ENCODE measurements around the gene LST1.

LST1 gene

GRCh38 chr6:31560697-31561058 is 25.4 kb upstream of the LST1 start:
- no peak for DNase-seq

GRCh38 chr6:31567531-31568370 is 18.3 kb upstream of the LST1 start:
- DNase-seq: no peak

GRCh38 chr6:31568537-31568961 is 17.5 kb upstream of the LST1 start:
- peak; percentile 90 for DNase-seq

GRCh38 chr6:31569861-31570536 is 16.1 kb upstream of the LST1 start:
- no peak for DNase-seq

GRCh38 chr6:31572041-31572911 is 13.8 kb upstream of the LST1 start, which contains the start of gene LTA:
Gene LTA, plus strand, starts transcription at chr6:31572289. Its CDS starts 454 bp downstream, at chr6:31572743.
- DNase-seq: no peak

- no peak for DNase-seq
Measured at GRCh38 chr6:31573239-31574105, 12.6 kb upstream of the LST1 start.

GRCh38 chr6:31574106-31575061 is 11.7 kb upstream of the LST1 start:
- no peak for DNase-seq

GRCh38 chr6:31575335-31575901 is 10.7 kb upstream of the LST1 start, which contains the start of gene TNF:
Gene TNF, plus strand, starts transcription at chr6:31575565. Its CDS starts 177 bp downstream, at chr6:31575742.
- DNase-seq: peak; percentile 92

- DNase-seq: no peak
Measured at GRCh38 chr6:31575952-31576685, 10.0 kb upstream of the LST1 start.

GRCh38 chr6:31576897-31577578 is 9.0 kb upstream of the LST1 start:
- DNase-seq: no peak

- DNase-seq: no peak
Measured at GRCh38 chr6:31577579-31577966, 8.5 kb upstream of the LST1 start.

- DNase-seq: no peak
Measured at GRCh38 chr6:31578184-31579118, 7.6 kb upstream of the LST1 start.

- no peak for DNase-seq
Measured at GRCh38 chr6:31579119-31579505, 7.0 kb upstream of the LST1 start.

- no peak for DNase-seq
Measured at GRCh38 chr6:31579546-31580437, 6.3 kb upstream of the LST1 start.

- DNase-seq: no peak
Measured at GRCh38 chr6:31580438-31580740, 5.7 kb upstream of the LST1 start.

- DNase-seq: peak; percentile 75
Measured at GRCh38 chr6:31580807-31581433, 5.2 kb upstream of the LST1 start.
